ENCODE measurements around the gene RELL1. TPM values are rescaled to one million over a fixed set of nuclear protein-coding genes. Genes with fewer than 3 reads are reported as not detected.

Gene RELL1
- total RNA-seq, 2 donors from 2014 or later = 12.5 to 15.0 TPM

GRCh38 chr4:37697566-37697965 is 11.4 kb upstream of the RELL1 start:
- Histone ChIP-seq H3K4me1 (peaks cover 15% of the 10 kb centered on the region), H3K36me3 (replicated peaks in 1 of 2; ENCODE audit: insufficient read depth in 1 of 2, low read depth in 2 of 2) (no peaks in the 10 kb centered on the region), H3K4me3 (no peak overlapping the region), H3K9me3 (no peaks in the 10 kb centered on the region), H3K27me3 (no peaks in the 10 kb centered on the region), H3K27ac (no peak overlapping the region)
- 92 to 94% methylated on average over 3 of the region's 3 CpGs for WGBS, 2 donors
- TF ChIP-seq CTCF (IDR thresholded peaks at IDR 0.05) (no peak), POLR2A (IDR thresholded peaks at IDR 0.05) (no peak)
- intact Hi-C loops (cut with DNase I) = no loop called here
- ATAC-seq = no peak
- DNase-seq = no peak

- intact Hi-C loops (cut with DNase I) = no loop called here
- no peaks in the 10 kb centered on the region for H3K27me3 ChIP-seq
- no peak overlapping the region for H3K4me3 ChIP-seq
- ATAC-seq (no peak), DNase-seq (no peak)
- no peak overlapping the region for H3K27ac ChIP-seq
- 82 to 91% methylated on average over 5 of the region's 5 CpGs for WGBS, 2 donors
- H3K36me3 ChIP-seq (replicated peaks in 1 of 2; ENCODE audit: insufficient read depth in 1 of 2, low read depth in 2 of 2) = no peaks in the 10 kb centered on the region
- H3K9me3 ChIP-seq = no peaks in the 10 kb centered on the region
- H3K4me1 ChIP-seq = no peaks in the 10 kb centered on the region
- TF ChIP-seq POLR2A (IDR thresholded peaks at IDR 0.05) (no peak), CTCF (IDR thresholded peaks at IDR 0.05) (no peak)
These were observed 7.4 kb upstream of the RELL1 start for GRCh38 chr4:37693450-37694190.

GRCh38 chr4:37693030-37693429 is 6.9 kb upstream of the RELL1 start:
- Histone ChIP-seq H3K36me3 (replicated peaks in 1 of 2; ENCODE audit: insufficient read depth in 1 of 2, low read depth in 2 of 2) (no peaks in the 10 kb centered on the region), H3K27me3 (no peaks in the 10 kb centered on the region), H3K9me3 (no peaks in the 10 kb centered on the region), H3K4me1 (no peaks in the 10 kb centered on the region), H3K27ac (no peak overlapping the region), H3K4me3 (no peak overlapping the region)
- no peak for TF ChIP-seq POLR2A (IDR thresholded peaks at IDR 0.05)
- TF ChIP-seq CTCF (IDR thresholded peaks at IDR 0.05) = no peak
- DNase-seq (no peak), ATAC-seq (no peak)
- intact Hi-C loops (cut with DNase I) = no loop called here
- WGBS, 2 donors = 92 to 93% methylated on average over 2 of the region's 2 CpGs

GRCh38 chr4:37690976-37691375 is 4.8 kb upstream of the RELL1 start:
- ATAC-seq = no peak
- 86 to 96% methylated on average over 3 of the region's 3 CpGs for WGBS, 2 donors
- TF ChIP-seq POLR2A (IDR thresholded peaks at IDR 0.05) (no peak), CTCF (IDR thresholded peaks at IDR 0.05) (no peak)
- intact Hi-C loops (cut with DNase I) = no loop called here
- no peak overlapping the region for H3K27ac ChIP-seq
- no peak overlapping the region for H3K4me3 ChIP-seq
- no peaks in the 10 kb centered on the region for H3K9me3 ChIP-seq
- DNase-seq = no peak
- no peaks in the 10 kb centered on the region for H3K36me3 ChIP-seq (replicated peaks in 1 of 2; ENCODE audit: insufficient read depth in 1 of 2, low read depth in 2 of 2)
- no peaks in the 10 kb centered on the region for H3K4me1 ChIP-seq
- no peaks in the 10 kb centered on the region for H3K27me3 ChIP-seq

All from body of pancreas (tissue), 4 donors.